Upper lobe of left lung (tissue), 4 donors: Measurements from ENCODE around the gene DACT1.

Experiments used
- EP300 ChIP-seq, 4 donors: sonication (generic); formaldehyde crosslinking; IDR thresholded peaks; one replicate each; pipeline ENCODE4 v1.5.1; 2017; ENCODE audit warnings: antibody characterized with exemption in 4 of 4, control low read depth in 2 of 4
- POLR2A ChIP-seq, 4 donors: fragments of 450-650 bp; IDR thresholded peaks; one replicate each; pipeline ENCODE4 v1.5.1; 2016 to 2017; ENCODE audit warnings: antibody characterized with exemption in 4 of 4, mild to moderate bottlenecking in 2 of 4
- POLR2AphosphoS5 ChIP-seq, 2 donors: sonication (generic); formaldehyde crosslinking; IDR thresholded peaks; one replicate each; pipeline ENCODE4 v1.5.1; 2017; ENCODE audit warnings: antibody characterized with exemption in 2 of 2
- TF ChIP-seq, protein P1 (sequence below), 6 experiments: fragments of 450-650 bp in 4 of 6; fragments of 200-600 bp in 2 of 6; sonication (generic) in 2 of 6; IDR thresholded peaks; one replicate each; pipeline ENCODE4 v1.5.1; 2016 to 2019; ENCODE audit warnings: antibody characterized with exemption in 6 of 6

DNA sequence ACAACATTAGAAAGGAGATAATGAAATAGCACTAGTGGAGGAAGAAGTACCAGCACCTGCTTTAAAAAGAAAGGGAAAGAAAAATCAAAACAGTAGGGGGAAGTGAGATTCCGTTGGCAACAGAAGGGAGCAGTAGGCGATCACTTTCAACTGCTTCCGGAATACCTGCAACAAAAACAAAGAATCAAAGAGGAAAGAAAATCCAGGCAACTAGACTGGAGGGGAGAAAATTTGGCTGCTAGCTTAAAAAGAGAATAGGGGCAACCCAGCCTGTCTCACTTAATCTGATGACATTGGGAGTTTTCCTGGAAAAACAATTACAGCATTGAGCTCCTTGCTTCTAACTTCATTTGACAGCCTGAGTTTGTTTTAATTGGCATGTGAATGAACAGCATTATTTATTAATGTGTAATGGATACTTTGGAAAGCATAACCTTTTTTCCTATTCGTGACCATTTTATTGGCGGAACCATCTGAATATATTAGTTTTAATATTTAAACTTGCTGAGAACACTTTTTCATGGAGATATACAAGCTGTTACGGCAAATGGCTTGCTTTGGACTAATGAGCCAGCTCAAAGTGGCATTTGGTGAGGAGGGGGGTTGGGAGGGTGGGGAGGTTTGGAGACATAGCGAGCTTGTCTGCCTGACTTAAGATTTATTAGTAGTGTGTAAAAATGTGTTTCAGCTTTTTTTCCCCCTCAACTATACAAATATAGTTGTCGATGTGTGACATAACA is 2.5 kb upstream of the DACT1 start:
- TF ChIP-seq, protein P1, sequence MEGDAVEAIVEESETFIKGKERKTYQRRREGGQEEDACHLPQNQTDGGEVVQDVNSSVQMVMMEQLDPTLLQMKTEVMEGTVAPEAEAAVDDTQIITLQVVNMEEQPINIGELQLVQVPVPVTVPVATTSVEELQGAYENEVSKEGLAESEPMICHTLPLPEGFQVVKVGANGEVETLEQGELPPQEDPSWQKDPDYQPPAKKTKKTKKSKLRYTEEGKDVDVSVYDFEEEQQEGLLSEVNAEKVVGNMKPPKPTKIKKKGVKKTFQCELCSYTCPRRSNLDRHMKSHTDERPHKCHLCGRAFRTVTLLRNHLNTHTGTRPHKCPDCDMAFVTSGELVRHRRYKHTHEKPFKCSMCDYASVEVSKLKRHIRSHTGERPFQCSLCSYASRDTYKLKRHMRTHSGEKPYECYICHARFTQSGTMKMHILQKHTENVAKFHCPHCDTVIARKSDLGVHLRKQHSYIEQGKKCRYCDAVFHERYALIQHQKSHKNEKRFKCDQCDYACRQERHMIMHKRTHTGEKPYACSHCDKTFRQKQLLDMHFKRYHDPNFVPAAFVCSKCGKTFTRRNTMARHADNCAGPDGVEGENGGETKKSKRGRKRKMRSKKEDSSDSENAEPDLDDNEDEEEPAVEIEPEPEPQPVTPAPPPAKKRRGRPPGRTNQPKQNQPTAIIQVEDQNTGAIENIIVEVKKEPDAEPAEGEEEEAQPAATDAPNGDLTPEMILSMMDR (IDR thresholded peaks at IDR 0.05), result no peak
- TF ChIP-seq EP300 (IDR thresholded peaks at IDR 0.05) (no peak), POLR2A (IDR thresholded peaks at IDR 0.05) (no peak), POLR2AphosphoS5 (IDR thresholded peaks at IDR 0.05) (no peak)
